A673 (cell line): ENCODE data around the gene NDUFA13. TPM values are rescaled to one million over a fixed set of nuclear protein-coding genes. Genes with fewer than 3 reads are reported as not detected.

Source experiments
- BruUV-seq: library from RNA; stranded (reverse); fragments of 400-500 nt; replicated peaks from 2 replicates; lab custom pipeline; 2021; lab: Mats Ljungman, UMichigan
- CTCF ChIA-PET: fragments of 300-600 bp; sonication (Branson Sonifier 250); formaldehyde crosslinking; loops from one replicate; lab custom pipeline; 2022; ENCODE audit warnings: antibody characterized with exemption; lab: Charles Lee
- POLR2A ChIA-PET: fragments of 300-600 bp; sonication (Branson Sonifier 250); formaldehyde crosslinking; loops from one replicate; lab custom pipeline; 2022; ENCODE audit warnings: antibody characterized with exemption; ENCODE audit not compliant: low non-redundant PET; lab: Charles Lee
- DNase-seq: peaks from one replicate; pipeline ENCODE4 v3.0.0-alpha.2; 2015; ENCODE audit warnings: low spot score
- H3K27ac ChIP-seq: fragments of 200-600 bp; sonication (generic); 2 replicates; pipeline ENCODE4 v1.5.1; 2016; ENCODE audit warnings: mixed run types, low read depth, mild to moderate bottlenecking, mixed read lengths, antibody characterized with exemption, low read length; ENCODE audit not compliant: poor library complexity, severe bottlenecking
- H3K27me3 ChIP-seq: fragments of 200-600 bp; sonication (generic); replicated peaks from 2 replicates; pipeline ENCODE4 v1.6.1; 2017; ENCODE audit warnings: mixed run types, low read depth, mild to moderate bottlenecking, mixed read lengths, antibody characterized with exemption, low read length; ENCODE audit not compliant: insufficient read depth, poor library complexity
- H3K36me3 ChIP-seq: fragments of 200-600 bp; sonication (generic); 2 replicates; pipeline ENCODE4 v1.6.1; 2016; ENCODE audit warnings: mixed run types, mild to moderate bottlenecking, mixed read lengths, antibody characterized with exemption, low read length; ENCODE audit not compliant: insufficient read depth, poor library complexity, severe bottlenecking
- H3K4me1 ChIP-seq: fragments of 200-600 bp; sonication (generic); 2 replicates; pipeline ENCODE4 v1.6.1; 2017; ENCODE audit warnings: mixed run types, mild to moderate bottlenecking, mixed read lengths, antibody characterized with exemption, low read length; ENCODE audit not compliant: insufficient read depth, poor library complexity, severe bottlenecking
- H3K4me3 ChIP-seq: fragments of 200-600 bp; sonication (generic); 2 replicates; pipeline ENCODE4 v1.5.1; 2016; ENCODE audit warnings: low read depth, mixed run types, mild to moderate bottlenecking, mixed read lengths, low read length; ENCODE audit not compliant: poor library complexity, severe bottlenecking
- H3K9me3 ChIP-seq: fragments of 200-600 bp; sonication (generic); 2 replicates; pipeline ENCODE4 v1.6.1; 2016; ENCODE audit warnings: mixed run types, low read depth, mild to moderate bottlenecking, mixed read lengths, antibody characterized with exemption, low read length; ENCODE audit not compliant: poor library complexity, severe bottlenecking
- CTCF ChIP-seq: fragments of 300-800, 200-600 bp; sonication (generic); conservative IDR thresholded peaks from 2 replicates; pipeline ENCODE4 v1.5.1; 2017; ENCODE audit warnings: low read depth, mild to moderate bottlenecking, antibody characterized with exemption, low read length, moderate library complexity, mixed read lengths
- EZH2 ChIP-seq: fragments of 200-600 bp; sonication (generic); IDR thresholded peaks from 2 replicates; pipeline ENCODE4 v1.6.1; 2017; ENCODE audit warnings: borderline replicate concordance, low read depth, mild to moderate bottlenecking, mixed read lengths, antibody characterized with exemption, low read length; ENCODE audit not compliant: poor library complexity, severe bottlenecking
- intact Hi-C: fragments of 100-400 bp; cut with micrococcal nuclease; formaldehyde crosslinking; loops from one replicate; pipeline ENCODE4 v1.10.0; 2022; ENCODE audit not compliant: unreplicated experiment
- total RNA-seq: library from RNA; stranded (reverse); gene quantifications from 2 replicates; pipeline ENCODE4 v1.2.3, GENCODE V29; 2021

NDUFA13 gene
- total RNA-seq, 1 experiment from 2014 or later = 431 TPM

GRCh38 chr19:19491321-19492025 lies 24.6 kb upstream of the NDUFA13 start:
- intact Hi-C loops = loop anchor here (5.0 kb wide), 1 partner anchor 304 kb away; no protein-coding TSS in a partner anchor
- BruUV-seq = no TSS peak
- TF ChIP-seq CTCF = no peak
- CTCF ChIA-PET = interaction anchor here (1.1 to 2.3 kb wide), 3 partner anchors 87 to 346 kb away, joined by 3 to 6 read pairs (median 5); no protein-coding TSS in a partner anchor
- no peak for DNase-seq
- Histone ChIP-seq H3K27ac (no peak overlapping the region), H3K27me3 (no peaks in the 10 kb centered on the region), H3K4me1 (peaks cover 42% of the 10 kb centered on the region), H3K4me3 (no peak overlapping the region), H3K36me3 (peaks cover 37% of the 10 kb centered on the region), H3K9me3 (no peaks in the 10 kb centered on the region)
- POLR2A ChIA-PET = no interaction called here

GRCh38 chr19:19492026-19492610 lies 23.9 kb upstream of the NDUFA13 start:
- no peak for TF ChIP-seq EZH2
- TF ChIP-seq CTCF = no peak
- ChIA-PET POLR2A (no interaction called here), CTCF (no interaction called here)
- BruUV-seq = no TSS peak
- H3K27me3 ChIP-seq = no peaks in the 10 kb centered on the region
- intact Hi-C loops = loop anchor here (5.0 kb wide), 1 partner anchor 305 kb away; no protein-coding TSS in a partner anchor
- peaks cover 42% of the 10 kb centered on the region for H3K4me1 ChIP-seq
- no peak overlapping the region for H3K4me3 ChIP-seq
- DNase-seq = no peak
- no peak overlapping the region for H3K27ac ChIP-seq
- H3K36me3 ChIP-seq = peaks cover 41% of the 10 kb centered on the region
- no peaks in the 10 kb centered on the region for H3K9me3 ChIP-seq

GRCh38 chr19:19493841-19494546 lies 22.0 kb upstream of the NDUFA13 start:
- Histone ChIP-seq H3K9me3 (no peaks in the 10 kb centered on the region), H3K36me3 (peaks cover 57% of the 10 kb centered on the region), H3K27me3 (no peaks in the 10 kb centered on the region), H3K27ac (peak overlapping the region; percentile 45), H3K4me1 (peaks cover 31% of the 10 kb centered on the region), H3K4me3 (no peak overlapping the region)
- TF ChIP-seq EZH2 = no peak
- peak; percentile 35; the same call in 1 of the 2 replicates for TF ChIP-seq CTCF
- peak; percentile 80 for DNase-seq
- ChIA-PET POLR2A (no interaction called here), CTCF (no interaction called here)
- intact Hi-C loops = loop anchor here (5.0 kb wide), 1 partner anchor 307 kb away; no protein-coding TSS in a partner anchor
- BruUV-seq = no TSS peak
